ENCODE measurements around the gene ATP10B. TPM values are rescaled to one million over a fixed set of nuclear protein-coding genes. Genes with fewer than 3 reads are reported as not detected.

Gene ATP10B
- total RNA-seq, 1 donor, result not detected

GRCh38 chr5:160643616-160644240 lies 208.3 kb downstream of the ATP10B start:
- no peak for TF ChIP-seq CTCF (IDR thresholded peaks at IDR 0.05; ENCODE audit: insufficient read depth, low read depth, low read length)
- H3K4me3 ChIP-seq (ENCODE audit: low read depth, low read length), result no peak overlapping the region
- no peak for DNase-seq (ENCODE audit: low read depth)

- H3K4me3 ChIP-seq (ENCODE audit: low read depth, low read length), result no peak overlapping the region
- no peak for TF ChIP-seq CTCF (IDR thresholded peaks at IDR 0.05; ENCODE audit: insufficient read depth, low read depth, low read length)
- DNase-seq (ENCODE audit: low read depth), result no peak
Observed at GRCh38 chr5:160641405-160641804, 210.6 kb downstream of the ATP10B start.

- DNase-seq (ENCODE audit: low read depth), result no peak
- no peak for TF ChIP-seq CTCF (IDR thresholded peaks at IDR 0.05; ENCODE audit: insufficient read depth, low read depth, low read length)
- H3K4me3 ChIP-seq (ENCODE audit: low read depth, low read length), result no peak overlapping the region
Observed at GRCh38 chr5:160640406-160640805, 211.6 kb downstream of the ATP10B start.

GRCh38 chr5:160638161-160638742 lies 213.8 kb downstream of the ATP10B start:
- no peak for DNase-seq (ENCODE audit: low read depth)
- no peak for TF ChIP-seq CTCF (IDR thresholded peaks at IDR 0.05; ENCODE audit: insufficient read depth, low read depth, low read length)
- no peak overlapping the region for H3K4me3 ChIP-seq (ENCODE audit: low read depth, low read length)

GRCh38 chr5:160637357-160638090 lies 214.5 kb downstream of the ATP10B start:
- no peak overlapping the region for H3K4me3 ChIP-seq (ENCODE audit: low read depth, low read length)
- no peak for DNase-seq (ENCODE audit: low read depth)
- no peak for TF ChIP-seq CTCF (IDR thresholded peaks at IDR 0.05; ENCODE audit: insufficient read depth, low read depth, low read length)

GRCh38 chr5:160635663-160636062 lies 216.3 kb downstream of the ATP10B start:
- no peak for DNase-seq (ENCODE audit: low read depth)
- TF ChIP-seq CTCF (IDR thresholded peaks at IDR 0.05; ENCODE audit: insufficient read depth, low read depth, low read length), result no peak
- H3K4me3 ChIP-seq (ENCODE audit: low read depth, low read length), result no peak overlapping the region
